CD4-positive, alpha-beta T cell (primary cell): ENCODE data around the gene ACTR3. TPM values are rescaled to one million over a fixed set of nuclear protein-coding genes. Genes with fewer than 3 reads are reported as not detected.

ENCODE experiments used
- ATAC-seq: fragments of 200-7000 bp; cut with Tn5 transposase; one replicate; pipeline ENCODE4 v1.10.0; 2022; ENCODE audit warnings: mild to moderate bottlenecking; ENCODE audit not compliant: poor library complexity
- CTCF ChIA-PET: fragments of 350-600 bp; sonication (Branson Sonifier 250); formaldehyde crosslinking; loops from one replicate; lab custom pipeline; 2021; ENCODE audit warnings: antibody characterized with exemption, inconsistent platforms; lab: Charles Lee
- POLR2A ChIA-PET: fragments of 350-600 bp; sonication (Branson Sonifier 250); formaldehyde crosslinking; loops from one replicate; lab custom pipeline; 2021; ENCODE audit warnings: antibody characterized with exemption, inconsistent platforms; lab: Charles Lee
- DNase-seq, 14 experiments: peaks; one replicate each; pipeline ENCODE4 v3.0.0-alpha.2; 2013 to 2020; ENCODE audit warnings: mixed read lengths in 2 of 14
- H3K27ac ChIP-seq, 2 donors: one replicate each; pipeline versions ENCODE4 v1.5.1 to v1.7.0; 2013; ENCODE audit warnings: low read length in 2 of 2, low read depth in 1 of 2, mild to moderate bottlenecking in 1 of 2
- H3K27me3 ChIP-seq, 2 experiments: 1 replicate in 1 of 2; 2 replicates in 1 of 2; pipeline versions ENCODE4 v1.6.1 to v1.7.0; 2013; ENCODE audit warnings: low read length in 2 of 2, control low read depth in 1 of 2, mild to moderate bottlenecking in 1 of 2, moderate library complexity in 1 of 2; ENCODE audit not compliant: insufficient read depth in 2 of 2, control insufficient read depth in 1 of 2
- H3K36me3 ChIP-seq: one replicate; pipeline ENCODE4 v1.6.1; 2013; ENCODE audit warnings: low read length, control low read depth; ENCODE audit not compliant: insufficient read depth
- H3K4me1 ChIP-seq: one replicate; pipeline ENCODE4 v1.6.1; 2013; ENCODE audit warnings: low read length, control low read depth; ENCODE audit not compliant: insufficient read depth
- H3K4me3 ChIP-seq: one replicate; pipeline ENCODE4 v1.5.1; 2013; ENCODE audit warnings: mild to moderate bottlenecking, low read length, moderate library complexity
- H3K9me3 ChIP-seq, 2 experiments: 1 replicate in 1 of 2; 2 replicates in 1 of 2; pipeline versions ENCODE4 v1.6.1 to v1.7.0; 2013; ENCODE audit warnings: low read length in 2 of 2, mild to moderate bottlenecking in 2 of 2, control low read depth in 1 of 2, moderate library complexity in 1 of 2; ENCODE audit not compliant: control insufficient read depth in 1 of 2, insufficient read depth in 1 of 2
- H3K27ac Mint-ChIP-seq: one replicate; pipeline ENCODE4 v1.8.0; 2020; ENCODE audit warnings: mixed read lengths
- H3K27me3 Mint-ChIP-seq: one replicate; pipeline ENCODE4 v1.8.0; 2021; ENCODE audit warnings: mixed read lengths
- H3K36me3 Mint-ChIP-seq: one replicate; pipeline ENCODE4 v1.8.0; 2021; ENCODE audit warnings: low read depth, mixed read lengths
- H3K4me1 Mint-ChIP-seq: one replicate; pipeline ENCODE4 v1.8.0; 2021; ENCODE audit warnings: low read depth, mixed read lengths
- H3K4me3 Mint-ChIP-seq: one replicate; pipeline ENCODE4 v1.8.0; 2020; ENCODE audit warnings: mild to moderate bottlenecking, mixed read lengths
- H3K9me3 Mint-ChIP-seq: one replicate; pipeline ENCODE4 v1.8.0; 2020; ENCODE audit warnings: mixed read lengths
- intact Hi-C, 2 experiments: fragments of 100-400 bp; cut with DNase I in 1 of 2; cut with micrococcal nuclease in 1 of 2; formaldehyde crosslinking; loops; one replicate each; pipeline versions ENCODE4 v1.15.1 to v1.9.0; 2023 to 2025; cut with DNase I, micrococcal nuclease
- total RNA-seq, 174 experiments: library from RNA in 2 of 174; stranded (reverse) in 2 of 174; gene quantifications; one replicate each; pipeline ENCODE4 v1.2.3 and lab custom pipeline; 2021 to 2026
- TF ChIP-seq, protein P1 (sequence below): fragments of 200-600 bp; IDR thresholded peaks from one replicate; pipeline ENCODE4 v1.8.0; 2022; ENCODE audit warnings: antibody characterized with exemption, mild to moderate bottlenecking

ACTR3 gene
- total RNA-seq, 2 experiments from 2014 or later: 118 to 123 TPM

DNA sequence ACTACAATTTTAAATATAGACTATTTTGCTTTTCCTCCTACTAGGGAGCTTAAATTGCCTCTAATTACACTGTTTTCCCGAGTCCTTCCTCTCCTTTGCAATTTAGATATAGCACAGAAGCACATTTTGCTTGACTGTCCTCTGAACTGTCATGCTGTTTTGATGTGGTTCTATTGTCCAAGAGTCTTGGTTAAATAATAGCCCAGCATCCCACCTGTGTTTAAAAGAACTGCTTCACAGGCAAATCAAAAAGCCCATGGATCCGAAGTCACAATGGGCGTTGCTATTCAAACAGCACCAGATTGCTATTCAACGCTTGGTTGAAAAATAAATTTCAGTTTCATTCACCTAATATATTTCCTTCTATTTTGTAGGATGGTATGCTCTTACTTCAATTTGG lies 22.3 kb upstream of the ACTR3 start:
- Mint-ChIP-seq H3K4me3 (no peak overlapping the region), H3K27ac (no peak overlapping the region), H3K4me1 (no peaks in the 10 kb centered on the region), H3K36me3 (no peaks in the 10 kb centered on the region), H3K9me3 (no peaks in the 10 kb centered on the region), H3K27me3 (no peaks in the 10 kb centered on the region)
- Histone ChIP-seq H3K4me1 (no peaks in the 10 kb centered on the region), H3K27ac (no peak overlapping the region), H3K27me3 (no peaks in the 10 kb centered on the region), H3K36me3 (no peaks in the 10 kb centered on the region), H3K4me3 (no peak overlapping the region), H3K9me3 (no peaks in the 10 kb centered on the region)
- ChIA-PET POLR2A (interaction anchor here (0.5 kb wide), 1 partner anchor 37 kb away, joined by 4 read pairs; no protein-coding TSS in a partner anchor), CTCF (no interaction called here)
- ATAC-seq (no peak), DNase-seq (no peak)
- intact Hi-C loops: no loop called here
- TF ChIP-seq, protein P1, sequence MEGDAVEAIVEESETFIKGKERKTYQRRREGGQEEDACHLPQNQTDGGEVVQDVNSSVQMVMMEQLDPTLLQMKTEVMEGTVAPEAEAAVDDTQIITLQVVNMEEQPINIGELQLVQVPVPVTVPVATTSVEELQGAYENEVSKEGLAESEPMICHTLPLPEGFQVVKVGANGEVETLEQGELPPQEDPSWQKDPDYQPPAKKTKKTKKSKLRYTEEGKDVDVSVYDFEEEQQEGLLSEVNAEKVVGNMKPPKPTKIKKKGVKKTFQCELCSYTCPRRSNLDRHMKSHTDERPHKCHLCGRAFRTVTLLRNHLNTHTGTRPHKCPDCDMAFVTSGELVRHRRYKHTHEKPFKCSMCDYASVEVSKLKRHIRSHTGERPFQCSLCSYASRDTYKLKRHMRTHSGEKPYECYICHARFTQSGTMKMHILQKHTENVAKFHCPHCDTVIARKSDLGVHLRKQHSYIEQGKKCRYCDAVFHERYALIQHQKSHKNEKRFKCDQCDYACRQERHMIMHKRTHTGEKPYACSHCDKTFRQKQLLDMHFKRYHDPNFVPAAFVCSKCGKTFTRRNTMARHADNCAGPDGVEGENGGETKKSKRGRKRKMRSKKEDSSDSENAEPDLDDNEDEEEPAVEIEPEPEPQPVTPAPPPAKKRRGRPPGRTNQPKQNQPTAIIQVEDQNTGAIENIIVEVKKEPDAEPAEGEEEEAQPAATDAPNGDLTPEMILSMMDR: no peak

DNA sequence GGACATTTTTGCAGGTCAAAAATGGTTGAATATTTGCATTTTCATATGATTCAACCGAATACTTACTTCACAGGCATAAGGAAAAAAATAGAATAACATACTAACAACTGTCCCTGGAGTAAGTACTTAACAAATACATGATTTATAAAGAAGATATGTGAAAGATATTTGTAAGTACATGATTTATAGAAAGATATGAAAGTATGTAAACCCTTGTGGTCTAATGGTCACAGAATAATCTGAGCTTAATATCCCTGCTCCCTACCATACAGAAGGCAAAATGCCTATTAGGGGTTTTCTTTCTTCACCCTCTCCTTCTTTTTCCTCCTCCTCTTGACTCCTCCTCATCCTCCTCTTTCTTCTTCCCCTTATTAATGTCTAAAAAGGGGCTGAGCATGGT lies 20.6 kb upstream of the ACTR3 start:
- no peaks in the 10 kb centered on the region for H3K27me3 ChIP-seq
- Mint-ChIP-seq H3K4me3 (no peak overlapping the region), H3K27me3 (no peaks in the 10 kb centered on the region), H3K4me1 (peaks cover 9% of the 10 kb centered on the region), H3K9me3 (no peaks in the 10 kb centered on the region), H3K27ac (no peak overlapping the region), H3K36me3 (no peaks in the 10 kb centered on the region)
- no peaks in the 10 kb centered on the region for H3K4me1 ChIP-seq
- intact Hi-C loops: no loop called here
- TF ChIP-seq, protein P1: no peak
- DNase-seq (no peak), ATAC-seq (no peak)
- H3K4me3 ChIP-seq: no peak overlapping the region
- ChIA-PET CTCF (no interaction called here), POLR2A (no interaction called here)
- H3K36me3 ChIP-seq: no peaks in the 10 kb centered on the region
- no peaks in the 10 kb centered on the region for H3K9me3 ChIP-seq
- no peak overlapping the region for H3K27ac ChIP-seq

DNA sequence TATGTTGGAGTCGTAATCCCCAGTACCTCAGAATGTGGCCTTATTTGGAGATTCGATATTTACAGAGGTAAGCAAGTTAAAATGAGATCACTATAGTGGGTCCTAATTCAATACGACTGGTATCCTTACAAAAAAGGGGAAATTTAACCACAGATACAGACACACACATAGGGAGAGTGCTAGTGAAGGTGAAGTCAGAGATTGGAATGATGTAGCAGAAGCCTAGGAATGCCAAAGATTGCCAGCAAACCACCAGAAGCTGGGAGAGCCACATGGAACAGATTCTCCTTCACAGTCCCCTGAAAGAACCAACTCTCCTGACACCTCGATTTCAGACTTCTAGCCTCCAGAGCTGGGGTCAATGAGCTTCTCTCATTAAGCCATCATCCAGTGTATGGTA lies 17.7 kb upstream of the ACTR3 start:
- Histone ChIP-seq H3K4me3 (no peak overlapping the region), H3K27me3 (no peaks in the 10 kb centered on the region), H3K4me1 (peaks cover 12% of the 10 kb centered on the region), H3K27ac (no peak overlapping the region), H3K36me3 (no peaks in the 10 kb centered on the region), H3K9me3 (no peaks in the 10 kb centered on the region)
- Mint-ChIP-seq H3K27ac (no peak overlapping the region), H3K36me3 (no peaks in the 10 kb centered on the region), H3K9me3 (no peaks in the 10 kb centered on the region), H3K4me1 (peaks cover 26% of the 10 kb centered on the region), H3K4me3 (no peak overlapping the region), H3K27me3 (no peaks in the 10 kb centered on the region)
- intact Hi-C loops: no loop called here
- no peak for DNase-seq
- TF ChIP-seq, protein P1: no peak
- CTCF ChIA-PET: no interaction called here
- POLR2A ChIA-PET: interaction anchor here (1.6 kb wide), 1 partner anchor 17 kb away, joined by 4 read pairs; the partner anchor contains the start of gene ACTR3
- no peak for ATAC-seq
